COLO668 (cell line): Measurements from ENCODE around the gene SSH2.
A peak's percentile ranks its signal among the peaks of the same experiment; 100 is the strongest.

Experiments
- DNase-seq: peaks from one replicate; lab custom pipeline; 2025; ENCODE audit not compliant: unreplicated experiment; lab: John Stamatoyannopoulos, UW

SSH2 gene

GRCh38 chr17:29616300-29617048 is 313.6 kb downstream of the SSH2 start:
- no peak for DNase-seq

- DNase-seq: peak; percentile 77
Measured at GRCh38 chr17:29615492-29616299, 314.3 kb downstream of the SSH2 start.

DNA sequence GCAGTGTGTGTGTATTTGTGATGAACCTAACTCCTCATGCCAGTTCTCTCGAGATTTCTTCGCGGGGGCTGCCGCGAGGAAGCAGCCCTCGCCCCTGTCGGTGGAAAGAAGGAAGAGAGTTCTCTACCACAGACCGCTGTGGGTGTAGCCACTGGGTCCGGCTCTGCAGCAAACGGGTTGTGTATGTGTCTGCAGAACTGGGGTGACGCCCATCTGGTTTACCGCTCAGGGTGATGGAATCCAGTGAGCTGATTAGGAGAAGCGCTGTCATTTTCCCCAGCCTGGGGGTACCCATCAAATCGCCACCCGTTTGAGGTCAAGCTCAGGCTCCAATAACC is 315.0 kb downstream of the SSH2 start:
- no peak for DNase-seq

DNA sequence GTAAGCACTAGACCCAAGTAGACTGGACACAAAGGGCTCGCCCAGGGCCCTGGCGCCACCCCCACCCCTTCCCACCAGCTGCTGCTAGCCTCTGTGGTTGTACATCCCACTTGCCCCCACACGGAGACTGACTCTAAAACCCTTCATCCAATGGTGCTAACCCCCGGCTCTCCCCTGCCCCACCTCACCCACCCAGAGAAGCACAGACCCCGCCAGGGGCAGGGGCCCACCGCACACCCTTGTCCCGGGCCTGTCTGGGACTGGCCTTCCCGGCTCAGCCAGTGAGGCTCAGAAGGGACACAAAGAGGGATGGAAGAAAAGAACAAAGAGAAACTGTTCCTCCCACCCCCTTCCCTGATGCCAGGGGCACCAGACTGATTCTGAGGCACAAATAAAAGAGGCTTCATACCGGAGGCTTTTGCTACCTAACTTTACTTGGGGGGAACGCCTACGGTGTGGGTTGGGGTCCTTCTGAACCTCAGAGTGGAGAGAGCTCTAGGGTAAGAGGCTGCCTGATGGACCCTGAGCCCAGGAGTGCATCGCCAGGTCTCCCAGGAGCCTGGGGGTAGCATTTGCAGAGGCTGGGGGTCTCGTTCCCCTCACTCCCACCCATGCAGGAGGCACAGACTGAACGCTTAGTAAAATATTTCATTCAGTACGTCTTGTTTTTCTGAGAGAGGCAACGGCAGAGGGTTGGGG is 315.5 kb downstream of the SSH2 start:
- DNase-seq: no peak

DNA sequence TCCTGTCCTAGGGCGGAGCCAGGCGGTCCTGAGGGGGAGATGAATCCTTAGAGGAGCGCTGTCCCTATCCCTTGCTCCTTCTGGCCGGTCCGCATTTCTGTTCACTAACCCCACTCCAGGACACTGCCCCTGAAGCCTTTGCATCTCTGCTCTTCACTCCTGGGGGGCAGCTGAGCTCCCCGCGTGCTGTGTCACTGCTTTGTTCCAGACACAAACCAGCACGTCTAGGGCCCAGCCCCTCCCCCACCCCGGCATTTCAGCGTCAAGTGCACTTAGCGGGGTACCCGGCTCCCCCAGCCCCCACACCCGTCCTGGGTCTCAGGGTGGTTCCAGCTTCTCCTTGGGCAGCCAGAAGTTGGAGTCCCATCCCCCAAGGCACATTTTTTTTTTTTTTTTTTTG is 316.2 kb downstream of the SSH2 start:
- no peak for DNase-seq

GRCh38 chr17:29613352-29613837 is 316.6 kb downstream of the SSH2 start:
- DNase-seq: no peak

- DNase-seq: no peak
Measured at GRCh38 chr17:29612404-29613280, 317.4 kb downstream of the SSH2 start.

- DNase-seq: no peak
Measured at GRCh38 chr17:29612094-29612403, 318.0 kb downstream of the SSH2 start.

DNA sequence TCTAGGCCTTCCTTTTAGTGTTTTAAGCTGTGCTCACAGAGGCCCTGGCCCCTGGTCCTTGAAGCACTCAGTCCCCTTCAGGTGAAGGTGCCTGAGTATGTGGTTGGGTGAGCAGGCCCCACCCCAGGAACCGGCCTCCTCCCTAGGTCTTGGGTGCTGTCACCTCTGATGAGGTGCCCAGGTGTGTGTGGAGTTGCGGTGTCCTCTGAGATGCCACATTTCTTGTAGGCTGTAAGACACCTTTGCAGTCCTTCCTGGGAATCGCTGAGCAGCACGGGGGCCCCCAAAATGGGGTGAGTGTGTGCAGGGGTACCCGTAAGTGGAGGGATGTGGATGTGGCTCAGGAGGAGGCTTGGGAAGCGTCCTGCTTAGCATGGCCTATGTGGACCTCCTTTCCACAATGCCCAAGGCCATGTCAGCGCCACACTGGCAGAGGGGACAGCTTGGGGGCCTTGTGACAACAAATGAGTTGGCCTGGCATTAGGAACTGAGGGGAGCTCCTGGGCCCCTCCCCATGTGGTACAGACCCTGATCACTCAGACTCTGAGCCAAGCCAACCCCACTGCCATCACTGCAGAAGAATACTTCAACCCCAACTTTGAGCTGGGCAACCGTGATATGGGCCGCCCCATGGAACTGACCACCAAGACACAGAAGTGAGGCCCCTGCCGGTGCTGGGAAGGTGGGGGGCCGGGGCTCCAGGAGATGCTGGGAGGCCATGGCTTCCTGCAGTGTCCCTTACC is 318.5 kb downstream of the SSH2 start:
- no peak for DNase-seq

DNA sequence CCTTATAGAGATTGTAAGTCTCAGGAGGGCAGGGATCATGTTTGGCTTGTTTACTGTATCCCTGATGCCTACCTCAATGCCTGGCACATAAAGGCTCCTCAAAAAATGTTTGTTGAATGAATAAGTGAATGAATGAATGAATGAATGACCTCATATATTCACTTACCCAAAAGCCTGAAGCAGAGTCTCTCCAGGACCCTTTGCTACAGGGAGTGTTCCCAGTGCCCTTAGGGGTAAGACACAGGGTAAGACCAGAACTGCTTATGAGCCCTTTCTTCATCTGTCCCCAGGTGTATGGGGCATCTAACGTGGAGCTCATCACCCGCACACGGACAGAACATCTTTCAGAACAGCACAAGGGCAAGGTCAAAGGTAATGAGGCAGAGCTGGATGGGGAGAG is 319.6 kb downstream of the SSH2 start:
- DNase-seq: no peak

- DNase-seq: no peak
Measured at GRCh38 chr17:29608986-29609385, 321.0 kb downstream of the SSH2 start.

GRCh38 chr17:29607557-29608195 is 322.4 kb downstream of the SSH2 start:
- no peak for DNase-seq

- no peak for DNase-seq
Measured at GRCh38 chr17:29603109-29603674, 326.8 kb downstream of the SSH2 start.

DNA sequence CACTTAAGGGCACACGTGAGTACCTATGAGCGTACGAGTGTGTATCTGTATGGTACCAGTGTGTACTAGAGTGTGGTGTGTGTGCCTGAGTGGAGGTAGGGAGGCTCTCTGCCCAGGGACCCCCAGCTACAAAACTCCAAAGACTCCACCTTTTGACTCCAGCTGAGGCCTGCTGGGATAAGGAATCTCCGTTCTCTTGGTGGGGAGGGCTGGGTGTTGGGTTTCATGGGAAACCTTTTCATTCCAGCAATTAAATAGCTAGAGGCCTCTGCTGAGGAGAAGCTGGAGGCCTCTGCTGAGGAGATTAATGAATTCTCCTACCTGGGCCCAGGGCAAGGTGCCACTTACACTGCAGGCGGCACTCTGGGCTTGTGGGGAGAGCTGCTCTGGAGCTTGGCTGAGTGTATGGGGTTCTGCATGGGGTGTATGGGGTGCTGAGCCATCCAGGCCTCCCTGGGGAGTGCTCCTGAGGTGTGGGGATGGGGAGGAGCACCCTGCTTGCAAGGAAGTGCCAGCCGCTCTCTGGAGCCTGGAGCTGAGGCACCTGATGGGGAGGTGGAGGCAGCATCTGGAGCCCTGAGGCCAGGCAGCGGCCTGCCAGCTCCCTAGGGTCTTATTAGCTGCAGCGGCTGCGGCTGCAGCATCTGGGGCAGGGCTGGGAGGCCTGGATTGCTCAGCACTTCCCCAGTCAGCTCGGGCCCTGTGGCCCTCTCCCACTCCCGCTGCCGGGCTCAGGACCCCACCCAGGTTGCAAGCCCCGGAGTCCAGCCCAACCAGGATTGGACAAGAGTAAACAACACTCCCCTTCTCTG is 332.5 kb downstream of the SSH2 start:
- DNase-seq: no peak

GRCh38 chr17:29596811-29597210 is 333.2 kb downstream of the SSH2 start:
- DNase-seq: no peak

DNA sequence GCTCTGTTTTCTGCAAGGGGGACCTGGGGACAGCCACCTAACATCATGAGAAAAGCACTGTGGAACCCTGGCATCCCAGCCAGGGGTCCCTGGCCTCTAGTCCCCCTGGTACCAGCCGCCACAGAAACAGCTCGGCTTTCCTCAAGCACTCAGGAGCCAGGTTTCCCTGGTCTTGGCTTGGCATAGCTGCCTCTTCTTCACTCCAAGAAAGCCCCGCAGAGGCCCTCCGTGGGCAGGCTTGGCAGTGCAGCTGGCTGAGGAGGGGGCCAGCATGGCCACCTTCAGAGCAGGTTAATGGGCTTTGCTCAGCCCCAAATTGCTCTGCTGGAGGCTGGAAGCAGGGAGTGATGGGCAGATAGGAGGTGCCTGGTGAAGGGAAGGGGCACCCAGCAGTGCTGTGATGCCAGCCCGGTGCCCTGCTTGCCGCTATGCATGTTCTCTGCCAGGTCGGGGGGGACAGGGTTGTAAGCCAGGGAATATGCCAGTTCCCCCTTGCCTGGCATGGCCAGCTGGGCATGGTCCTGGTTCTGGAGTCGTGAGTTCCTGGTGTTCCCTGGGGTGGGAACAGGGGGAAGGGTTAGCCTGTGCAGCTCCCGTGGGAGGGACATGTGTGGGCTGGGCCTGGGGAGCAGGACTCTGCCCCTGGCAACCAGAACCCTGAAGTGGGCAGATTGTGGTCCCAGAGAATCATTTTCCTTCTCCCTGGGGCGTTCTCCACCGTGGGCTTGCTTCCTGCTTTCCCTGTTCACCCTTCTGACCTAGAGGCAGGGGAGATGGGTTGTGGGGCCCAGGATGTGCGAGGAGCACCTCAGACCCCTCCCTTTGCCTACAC is 333.9 kb downstream of the SSH2 start:
- DNase-seq: no peak

DNA sequence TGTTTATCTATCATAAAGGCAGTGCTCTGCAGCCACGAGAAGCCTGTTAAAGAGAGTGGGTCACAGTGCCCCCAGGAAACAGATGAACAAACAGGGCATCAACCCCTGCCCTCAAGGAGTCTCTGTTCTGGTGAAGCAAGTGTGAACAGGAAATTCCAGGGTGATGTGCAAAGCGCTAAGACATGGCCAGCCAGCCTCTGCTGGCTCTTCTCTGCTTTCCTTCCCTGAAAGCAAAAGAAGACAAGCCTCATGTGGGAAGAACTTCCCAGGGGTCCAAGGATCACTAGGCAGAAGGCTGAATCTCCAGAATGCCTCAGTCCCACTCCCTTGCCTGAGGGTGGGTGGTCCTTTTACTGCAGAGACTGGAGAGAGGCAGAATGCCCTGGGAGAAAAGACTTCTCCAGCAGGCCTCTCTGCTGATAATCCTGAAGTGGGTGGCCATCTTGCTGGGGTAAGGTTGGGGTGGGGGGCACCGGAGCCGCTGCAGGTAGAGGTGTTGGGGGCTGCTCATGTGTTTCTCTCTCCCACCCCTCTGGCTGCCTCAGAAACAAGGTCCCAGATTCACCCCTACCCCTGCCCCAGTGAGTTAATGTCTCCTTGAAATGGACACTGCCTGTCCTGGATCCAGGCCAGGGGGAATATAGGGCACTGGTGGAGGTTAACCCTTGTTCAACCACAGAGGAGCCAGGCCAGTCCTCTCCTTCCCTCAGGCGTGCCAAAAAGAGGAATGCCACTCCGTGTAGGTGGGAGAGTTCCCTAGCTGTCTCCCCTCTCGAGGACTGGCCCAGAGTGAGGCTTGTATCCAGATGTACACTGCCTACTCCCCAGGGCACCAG is 334.7 kb downstream of the SSH2 start:
- no peak for DNase-seq
